AG04450 (cell line): ENCODE results near the gene STIM1. TPM values are rescaled to one million over a fixed set of nuclear protein-coding genes. Genes with fewer than 3 reads are reported as not detected.

Experiments
- CTCF ChIA-PET: fragments of 300-600, 350-600 bp; formaldehyde crosslinking; extraction: SDS; loops from one replicate; lab custom pipeline; 2022; ENCODE audit warnings: antibody characterized with exemption, inconsistent platforms; lab: Charles Lee
- POLR2A ChIA-PET: fragments of 350-600 bp; formaldehyde crosslinking; extraction: SDS; loops from one replicate; lab custom pipeline; 2021; ENCODE audit warnings: antibody characterized with exemption, inconsistent platforms; lab: Yijun Ruan, JAX
- DNase-seq: peaks from one replicate; pipeline ENCODE4 v3.0.0-alpha.2; 2011; ENCODE audit warnings: low read depth, low spot score
- H3K27ac ChIP-seq: one replicate; pipeline ENCODE4 v1.5.1; 2012; ENCODE audit warnings: low read depth, low read length, control low read depth
- H3K27me3 ChIP-seq: one replicate; pipeline ENCODE4 v1.6.0; 2012; ENCODE audit warnings: low read length; ENCODE audit not compliant: control insufficient read depth, insufficient read depth
- H3K4me3 ChIP-seq: 2 replicates; pipeline ENCODE4 v1.5.1; 2011; ENCODE audit warnings: mild to moderate bottlenecking, low read depth, low read length, control low read depth
- H3K9me3 ChIP-seq: 2 replicates; pipeline ENCODE4 v1.5.1; 2012; ENCODE audit warnings: low read length; ENCODE audit not compliant: control insufficient read depth, insufficient read depth
- CTCF ChIP-seq: IDR thresholded peaks from 2 replicates; pipeline ENCODE4 v1.5.1; 2011; ENCODE audit warnings: low read depth, low read length, control low read depth, inconsistent platforms
- polyA plus RNA-seq: library from polyadenylated mRNA; depleted of rRNA; stranded (reverse); fragments of >200 nt; gene quantifications from 2 replicates; pipeline ENCODE4 v1.2.3, GENCODE V29; 2011

The STIM1 gene
- polyA plus RNA-seq, 1 experiment = 23.4 TPM

DNA sequence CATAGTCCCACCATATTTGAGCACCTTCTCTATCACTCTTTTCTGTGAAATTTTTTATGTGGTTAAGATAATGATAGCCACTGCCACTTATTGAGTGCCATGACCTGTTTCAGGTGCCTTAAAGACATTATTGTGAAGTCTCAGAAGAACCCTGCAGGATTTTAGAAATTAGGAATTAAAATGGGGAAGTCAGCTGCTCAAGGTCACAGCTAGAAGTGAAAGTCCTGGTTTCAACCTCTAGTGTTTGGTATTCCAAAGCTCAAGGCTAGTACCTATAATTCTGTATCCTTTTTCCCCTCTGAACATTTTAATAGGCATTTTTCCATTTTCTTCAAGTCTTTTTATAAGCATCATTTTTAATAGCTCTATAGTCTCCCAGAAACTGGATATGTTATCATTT, 230.1 kb downstream of the STIM1 start:
- DNase-seq = no peak
- CTCF ChIA-PET = interaction anchor here (1.1 to 3.6 kb wide), 3 partner anchors 12 to 244 kb away, joined by 5 to 30 read pairs (median 5); no protein-coding TSS in a partner anchor
- POLR2A ChIA-PET = no interaction called here
- Histone ChIP-seq H3K9me3 (no peaks in the 10 kb centered on the region), H3K27me3 (no peaks in the 10 kb centered on the region), H3K4me3 (no peak overlapping the region), H3K27ac (no peak overlapping the region)
- no peak for TF ChIP-seq CTCF

- Histone ChIP-seq H3K27me3 (no peaks in the 10 kb centered on the region), H3K9me3 (no peaks in the 10 kb centered on the region), H3K4me3 (no peak overlapping the region), H3K27ac (no peak overlapping the region)
- DNase-seq = no peak
- TF ChIP-seq CTCF = no peak
- ChIA-PET CTCF (interaction anchor here (1.5 to 3.6 kb wide), 2 partner anchors 14 kb away, joined by 6 to 30 read pairs; no protein-coding TSS in a partner anchor), POLR2A (no interaction called here)
These were observed 231.3 kb downstream of the STIM1 start for GRCh38 chr11:4086575-4087353.

- CTCF ChIA-PET = interaction anchor here (0.6 to 1.5 kb wide), 5 partner anchors 15 to 259 kb away, joined by 3 to 6 read pairs (median 5); partner anchors contain the start of genes RHOG and STIM1
- H3K27ac ChIP-seq = no peak overlapping the region
- TF ChIP-seq CTCF = peak; percentile 42; the same call in 1 of the 2 replicates
- no peaks in the 10 kb centered on the region for H3K9me3 ChIP-seq
- no peak for DNase-seq
- no peak overlapping the region for H3K4me3 ChIP-seq
- no peaks in the 10 kb centered on the region for H3K27me3 ChIP-seq
- POLR2A ChIA-PET = no interaction called here
These were observed 232.1 kb downstream of the STIM1 start for GRCh38 chr11:4087551-4087950.

DNA sequence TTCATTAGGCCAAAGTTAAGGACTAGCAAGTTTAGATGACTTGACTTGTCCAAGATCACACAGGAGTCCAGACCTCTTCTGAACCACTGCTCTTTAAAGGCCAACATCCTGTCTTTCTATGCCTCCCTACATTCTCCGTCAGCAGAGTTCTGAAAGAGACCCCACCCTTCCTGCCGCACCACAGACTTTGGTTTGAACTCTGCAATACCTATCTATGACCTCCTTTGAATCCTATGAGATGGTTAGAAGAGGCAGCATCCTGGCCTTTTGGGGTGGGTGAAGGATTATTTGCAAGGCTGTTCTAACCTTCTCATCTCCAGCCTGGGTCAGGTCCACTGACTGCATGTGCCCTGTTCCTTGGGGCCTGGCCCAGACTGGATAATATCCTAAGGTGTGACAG, 234.8 kb downstream of the STIM1 start:
- DNase-seq = no peak
- ChIA-PET CTCF (no interaction called here), POLR2A (no interaction called here)
- no peak overlapping the region for H3K4me3 ChIP-seq
- TF ChIP-seq CTCF = no peak
- no peak overlapping the region for H3K27ac ChIP-seq
- no peaks in the 10 kb centered on the region for H3K27me3 ChIP-seq
- no peaks in the 10 kb centered on the region for H3K9me3 ChIP-seq

- DNase-seq = no peak
- ChIA-PET CTCF (interaction anchor here (1.5 kb wide), 1 partner anchor 19 kb away, joined by 3 read pairs; no protein-coding TSS in a partner anchor), POLR2A (no interaction called here)
- Histone ChIP-seq H3K27ac (no peak overlapping the region), H3K27me3 (no peaks in the 10 kb centered on the region), H3K4me3 (no peak overlapping the region), H3K9me3 (no peaks in the 10 kb centered on the region)
- TF ChIP-seq CTCF = no peak
These were observed 236.6 kb downstream of the STIM1 start for GRCh38 chr11:4092026-4092425.
